Neutrophil (primary cell): ENCODE results near the gene ATG2A.

ENCODE experiments used
- H3K27ac ChIP-seq: fragments of 200-600 bp; sonication (generic); 2 replicates; pipeline ENCODE4 v1.5.1; 2016; ENCODE audit warnings: mild to moderate bottlenecking, moderate library complexity
- H3K27me3 ChIP-seq: fragments of 200-600 bp; sonication (generic); 2 replicates; pipeline ENCODE4 v1.6.0; 2016; ENCODE audit warnings: mild to moderate bottlenecking
- H3K36me3 ChIP-seq: fragments of 200-600 bp; sonication (generic); 2 replicates; pipeline ENCODE4 v1.5.1; 2017
- H3K4me1 ChIP-seq, 2 experiments: fragments of 200-600 bp in 1 of 2; sonication (generic) in 1 of 2; 1 replicate in 1 of 2; 2 replicates in 1 of 2; pipeline versions ENCODE4 v1.5.1 to v1.6.1; 2013 to 2016; ENCODE audit warnings: low read depth in 1 of 2, low read length in 1 of 2, mild to moderate bottlenecking in 1 of 2, moderate library complexity in 1 of 2; ENCODE audit not compliant: control insufficient read depth in 1 of 2, insufficient read depth in 1 of 2
- H3K4me3 ChIP-seq, 2 experiments: fragments of 200-600 bp in 1 of 2; sonication (generic) in 1 of 2; 1 replicate in 1 of 2; 2 replicates in 1 of 2; pipeline ENCODE4 v1.5.1; 2013 to 2016; ENCODE audit warnings: low read depth in 1 of 2, low read length in 1 of 2, mild to moderate bottlenecking in 1 of 2, moderate library complexity in 1 of 2
- H3K9me3 ChIP-seq: fragments of 200-600 bp; sonication (generic); 2 replicates; pipeline ENCODE4 v1.5.1; 2016
- CTCF ChIP-seq: fragments of 200-600 bp; sonication (generic); IDR thresholded peaks from 2 replicates; pipeline ENCODE4 v1.5.1; 2016; ENCODE audit warnings: antibody characterized with exemption

ATG2A gene

GRCh38 chr11:64913171-64913727, 3.8 kb downstream of the ATG2A start:
- Histone ChIP-seq H3K27ac (no peak overlapping the region), H3K4me3 (no peak overlapping the region), H3K9me3 (no peaks in the 10 kb centered on the region), H3K36me3 (peaks cover 71% of the 10 kb centered on the region), H3K27me3 (no peaks in the 10 kb centered on the region), H3K4me1 (peaks cover 19 to 23% of the 10 kb centered on the region in 2 experiments)
- no peak for TF ChIP-seq CTCF

GRCh38 chr11:64911689-64912088, 5.3 kb downstream of the ATG2A start:
- no peaks in the 10 kb centered on the region for H3K27me3 ChIP-seq
- TF ChIP-seq CTCF: no peak
- H3K4me1 ChIP-seq: peaks cover 12 to 16% of the 10 kb centered on the region in 2 experiments
- H3K9me3 ChIP-seq: peaks cover 7% of the 10 kb centered on the region
- H3K36me3 ChIP-seq: peaks cover 86% of the 10 kb centered on the region
- H3K4me3 ChIP-seq: no peak overlapping the region
- peak overlapping the region; percentile 33 for H3K27ac ChIP-seq

DNA sequence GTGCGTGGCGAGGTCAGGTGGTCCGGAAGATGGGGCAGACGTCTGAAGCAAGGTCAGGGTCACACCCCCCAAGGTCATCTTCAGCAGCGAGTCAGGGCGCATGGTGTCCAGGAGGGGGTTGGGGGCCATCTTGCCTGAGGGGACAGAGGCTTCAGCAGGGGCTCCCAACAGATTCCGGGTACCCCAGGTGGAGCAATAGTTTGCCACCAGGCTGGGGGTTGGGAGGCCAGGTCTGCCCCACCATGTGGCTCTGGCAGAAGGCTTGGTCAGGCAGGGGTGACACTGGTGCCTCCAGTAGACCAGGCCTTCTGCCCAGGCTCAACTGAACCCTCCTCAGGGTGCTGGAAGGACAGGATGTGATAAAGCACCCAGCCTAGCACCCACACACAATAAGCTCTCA, 5.9 kb downstream of the ATG2A start:
- H3K36me3 ChIP-seq: peaks cover 92% of the 10 kb centered on the region

GRCh38 chr11:64910451-64911093, 6.4 kb downstream of the ATG2A start:
- no peaks in the 10 kb centered on the region for H3K27me3 ChIP-seq
- no peak overlapping the region for H3K4me3 ChIP-seq
- no peak overlapping the region for H3K27ac ChIP-seq
- no peak for TF ChIP-seq CTCF
- H3K4me1 ChIP-seq: peaks cover 6 to 7% of the 10 kb centered on the region in 2 experiments
- H3K9me3 ChIP-seq: peaks cover 8% of the 10 kb centered on the region
- H3K36me3 ChIP-seq: peaks cover 97% of the 10 kb centered on the region

More for the DNA sequence above, 5.9 kb downstream of the ATG2A start:
- Histone ChIP-seq H3K4me3 (no peak overlapping the region), H3K9me3 (peaks cover 8% of the 10 kb centered on the region), H3K27ac (peak overlapping the region; percentile 33), H3K27me3 (no peaks in the 10 kb centered on the region), H3K4me1 (peaks cover 11 to 13% of the 10 kb centered on the region in 2 experiments)
- TF ChIP-seq CTCF: no peak

DNA sequence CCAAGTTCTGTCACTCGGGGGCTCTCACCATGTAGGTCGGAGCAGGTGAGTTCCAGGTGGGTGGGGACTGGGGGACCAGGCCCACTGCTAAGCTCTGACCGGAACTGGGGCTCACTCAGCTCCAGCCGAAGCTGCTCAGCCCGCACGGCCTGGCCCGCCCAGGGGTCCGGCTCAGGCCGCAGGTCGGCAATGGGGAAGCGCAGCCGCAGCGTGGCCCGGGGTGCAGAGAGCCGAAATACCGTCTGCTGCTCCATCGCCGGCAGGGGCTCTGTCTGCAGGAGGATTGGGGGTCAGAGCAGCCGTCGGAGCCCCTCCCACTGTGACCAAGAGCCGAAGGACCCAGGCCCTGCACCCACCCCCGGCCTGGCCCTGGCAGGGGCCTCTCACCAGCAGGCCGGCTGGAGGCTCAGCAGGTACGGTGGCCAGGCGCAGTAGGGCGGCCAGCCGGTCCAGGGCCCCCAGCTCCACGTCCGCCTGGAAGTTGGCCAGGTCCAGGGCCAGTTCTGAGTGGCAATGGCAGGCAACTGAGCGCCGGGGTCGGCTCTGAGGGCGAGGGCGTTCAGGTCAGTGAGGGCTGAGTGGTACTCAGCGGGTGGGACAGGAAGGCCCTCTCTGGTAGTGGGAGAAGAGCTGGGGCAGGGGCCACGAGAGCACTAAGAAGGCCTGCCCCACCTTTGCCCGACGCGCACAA, 7.2 kb downstream of the ATG2A start:
- TF ChIP-seq CTCF: no peak
- no peak overlapping the region for H3K4me3 ChIP-seq
- H3K4me1 ChIP-seq: no peaks in the 10 kb centered on the region
- H3K27me3 ChIP-seq: no peaks in the 10 kb centered on the region
- H3K9me3 ChIP-seq: peaks cover 8% of the 10 kb centered on the region
- no peak overlapping the region for H3K27ac ChIP-seq
- peaks cover 100% of the 10 kb centered on the region for H3K36me3 ChIP-seq
